Measurements from ENCODE around the gene SRSF7.

DNA sequence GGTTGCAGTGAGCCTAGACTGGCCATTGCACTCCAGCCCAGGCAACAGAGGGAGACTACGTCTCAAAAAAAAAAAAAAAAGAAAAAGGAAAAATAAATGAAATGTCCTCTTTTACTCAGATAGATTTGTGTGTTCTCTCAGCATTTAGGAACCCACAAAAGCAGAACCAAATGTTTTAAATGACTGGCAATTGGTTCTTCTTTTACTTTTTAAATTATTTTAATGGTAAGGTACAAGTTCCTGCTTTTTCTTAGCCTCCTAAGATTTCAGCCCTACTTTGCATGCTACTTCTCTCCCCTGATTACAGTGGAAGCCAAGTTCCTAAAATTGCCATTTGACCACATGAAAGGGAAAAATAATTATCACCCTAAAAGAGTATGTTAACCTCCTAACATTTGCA, 23.5 kb downstream of the SRSF7 start:
- TF ChIP-seq POLR2A (IDR thresholded peaks at IDR 0.05; ENCODE audit: low read length) (no peak), GATA1 (IDR thresholded peaks at IDR 0.05; ENCODE audit: low read depth, low read length) (no peak)
